ENCODE measurements around the gene AGAP2.

The AGAP2 gene

DNA sequence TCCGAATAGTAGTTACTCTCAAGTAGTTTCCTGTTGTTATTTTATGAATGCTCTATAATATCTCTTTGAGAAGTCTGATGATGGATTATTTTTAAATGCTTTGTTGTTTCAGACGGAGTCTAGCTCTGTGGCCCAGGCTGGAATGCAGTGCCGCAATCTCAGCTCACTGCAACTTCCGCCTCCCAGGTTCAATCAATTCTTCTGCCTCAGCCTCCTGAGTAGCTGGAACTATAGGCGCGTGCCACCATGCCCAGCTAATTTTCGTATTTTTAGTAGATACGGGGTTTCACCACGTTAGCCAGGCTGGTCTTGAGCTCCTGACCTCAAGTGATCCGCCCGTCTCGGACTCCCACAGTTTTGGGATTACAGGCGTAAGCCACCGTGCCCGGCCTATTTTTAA, 46.0 kb downstream of the AGAP2 start:
- no peak for DNase-seq (ENCODE audit: low read depth in 1 of 2, low spot score in 1 of 2)
- no peak for TF ChIP-seq GABPA (IDR thresholded peaks at IDR 0.05; ENCODE audit: low read depth)
- TF ChIP-seq, protein P1, sequence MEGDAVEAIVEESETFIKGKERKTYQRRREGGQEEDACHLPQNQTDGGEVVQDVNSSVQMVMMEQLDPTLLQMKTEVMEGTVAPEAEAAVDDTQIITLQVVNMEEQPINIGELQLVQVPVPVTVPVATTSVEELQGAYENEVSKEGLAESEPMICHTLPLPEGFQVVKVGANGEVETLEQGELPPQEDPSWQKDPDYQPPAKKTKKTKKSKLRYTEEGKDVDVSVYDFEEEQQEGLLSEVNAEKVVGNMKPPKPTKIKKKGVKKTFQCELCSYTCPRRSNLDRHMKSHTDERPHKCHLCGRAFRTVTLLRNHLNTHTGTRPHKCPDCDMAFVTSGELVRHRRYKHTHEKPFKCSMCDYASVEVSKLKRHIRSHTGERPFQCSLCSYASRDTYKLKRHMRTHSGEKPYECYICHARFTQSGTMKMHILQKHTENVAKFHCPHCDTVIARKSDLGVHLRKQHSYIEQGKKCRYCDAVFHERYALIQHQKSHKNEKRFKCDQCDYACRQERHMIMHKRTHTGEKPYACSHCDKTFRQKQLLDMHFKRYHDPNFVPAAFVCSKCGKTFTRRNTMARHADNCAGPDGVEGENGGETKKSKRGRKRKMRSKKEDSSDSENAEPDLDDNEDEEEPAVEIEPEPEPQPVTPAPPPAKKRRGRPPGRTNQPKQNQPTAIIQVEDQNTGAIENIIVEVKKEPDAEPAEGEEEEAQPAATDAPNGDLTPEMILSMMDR (IDR thresholded peaks at IDR 0.05; ENCODE audit: insufficient read depth, low read length) = no peak
- TF ChIP-seq POLR2AphosphoS5 (IDR thresholded peaks at IDR 0.05; ENCODE audit: low read depth) = no peak
- TF ChIP-seq SPI1 (IDR thresholded peaks at IDR 0.05; ENCODE audit: borderline replicate concordance, low read depth) = no peak
- TF ChIP-seq, protein P2, sequence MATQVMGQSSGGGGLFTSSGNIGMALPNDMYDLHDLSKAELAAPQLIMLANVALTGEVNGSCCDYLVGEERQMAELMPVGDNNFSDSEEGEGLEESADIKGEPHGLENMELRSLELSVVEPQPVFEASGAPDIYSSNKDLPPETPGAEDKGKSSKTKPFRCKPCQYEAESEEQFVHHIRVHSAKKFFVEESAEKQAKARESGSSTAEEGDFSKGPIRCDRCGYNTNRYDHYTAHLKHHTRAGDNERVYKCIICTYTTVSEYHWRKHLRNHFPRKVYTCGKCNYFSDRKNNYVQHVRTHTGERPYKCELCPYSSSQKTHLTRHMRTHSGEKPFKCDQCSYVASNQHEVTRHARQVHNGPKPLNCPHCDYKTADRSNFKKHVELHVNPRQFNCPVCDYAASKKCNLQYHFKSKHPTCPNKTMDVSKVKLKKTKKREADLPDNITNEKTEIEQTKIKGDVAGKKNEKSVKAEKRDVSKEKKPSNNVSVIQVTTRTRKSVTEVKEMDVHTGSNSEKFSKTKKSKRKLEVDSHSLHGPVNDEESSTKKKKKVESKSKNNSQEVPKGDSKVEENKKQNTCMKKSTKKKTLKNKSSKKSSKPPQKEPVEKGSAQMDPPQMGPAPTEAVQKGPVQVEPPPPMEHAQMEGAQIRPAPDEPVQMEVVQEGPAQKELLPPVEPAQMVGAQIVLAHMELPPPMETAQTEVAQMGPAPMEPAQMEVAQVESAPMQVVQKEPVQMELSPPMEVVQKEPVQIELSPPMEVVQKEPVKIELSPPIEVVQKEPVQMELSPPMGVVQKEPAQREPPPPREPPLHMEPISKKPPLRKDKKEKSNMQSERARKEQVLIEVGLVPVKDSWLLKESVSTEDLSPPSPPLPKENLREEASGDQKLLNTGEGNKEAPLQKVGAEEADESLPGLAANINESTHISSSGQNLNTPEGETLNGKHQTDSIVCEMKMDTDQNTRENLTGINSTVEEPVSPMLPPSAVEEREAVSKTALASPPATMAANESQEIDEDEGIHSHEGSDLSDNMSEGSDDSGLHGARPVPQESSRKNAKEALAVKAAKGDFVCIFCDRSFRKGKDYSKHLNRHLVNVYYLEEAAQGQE (IDR thresholded peaks at IDR 0.05; ENCODE audit: insufficient replicate concordance, low read depth) = no peak
- no peak overlapping the region for H3K4me3 ChIP-seq (replicated peaks; ENCODE audit: insufficient read depth, low read length)
- H3K27me3 ChIP-seq (ENCODE audit: insufficient read depth, poor library complexity, severe bottlenecking) = peaks cover 5% of the 10 kb centered on the region
- no peak overlapping the region for H3K27ac ChIP-seq (replicated peaks)

DNA sequence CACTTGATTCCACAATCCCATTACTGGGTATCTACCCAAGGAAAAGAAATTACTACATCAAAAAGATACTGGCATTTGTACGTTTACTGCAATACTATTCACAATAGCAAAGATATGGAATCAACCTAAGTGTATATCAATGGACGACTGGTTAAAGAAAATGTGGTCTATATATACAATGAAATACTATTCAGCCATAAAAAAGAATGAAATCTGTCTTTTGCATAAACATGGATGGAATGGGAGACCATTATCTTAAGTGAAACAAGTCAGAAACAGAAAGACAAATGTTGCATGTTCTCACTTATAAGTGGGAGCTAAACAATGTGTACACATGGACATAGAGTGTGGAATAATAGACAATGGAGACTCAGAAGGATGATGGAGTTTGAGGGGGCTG, 49.6 kb downstream of the AGAP2 start:
- Histone ChIP-seq H3K27ac (replicated peaks) (no peak overlapping the region), H3K4me3 (replicated peaks; ENCODE audit: insufficient read depth, low read length) (no peak overlapping the region), H3K27me3 (ENCODE audit: insufficient read depth, poor library complexity, severe bottlenecking) (peaks cover 5% of the 10 kb centered on the region)
- TF ChIP-seq, protein P1 (IDR thresholded peaks at IDR 0.05; ENCODE audit: insufficient read depth, low read length) = no peak
- TF ChIP-seq, protein P2 (IDR thresholded peaks at IDR 0.05; ENCODE audit: insufficient replicate concordance, low read depth) = no peak
- TF ChIP-seq SPI1 (IDR thresholded peaks at IDR 0.05; ENCODE audit: borderline replicate concordance, low read depth) (no peak), GABPA (IDR thresholded peaks at IDR 0.05; ENCODE audit: low read depth) (no peak)
- no peak for DNase-seq (ENCODE audit: low read depth in 1 of 2, low spot score in 1 of 2)

DNA sequence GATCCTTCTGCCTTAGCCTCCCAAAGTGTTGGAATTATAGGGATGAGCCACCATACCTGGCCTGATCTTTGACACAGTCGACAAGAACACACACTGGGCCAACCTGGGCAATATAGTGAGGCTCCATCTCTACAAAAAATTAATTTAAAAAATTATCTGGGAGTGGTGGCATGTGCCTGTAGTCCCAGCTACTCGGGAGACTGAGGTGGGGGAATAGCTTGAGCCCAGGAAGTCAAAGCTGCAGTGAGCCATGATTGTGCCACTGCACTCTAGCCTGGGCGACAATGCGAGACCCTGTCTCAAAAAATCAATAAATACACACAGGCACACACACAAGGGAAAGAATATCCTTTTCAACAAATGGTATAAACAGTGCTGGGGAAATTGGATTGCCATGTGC, 50.7 kb downstream of the AGAP2 start:
- TF ChIP-seq POLR2AphosphoS5 (IDR thresholded peaks at IDR 0.05; ENCODE audit: low read depth) (no peak), SPI1 (IDR thresholded peaks at IDR 0.05; ENCODE audit: borderline replicate concordance, low read depth) (no peak), GABPA (IDR thresholded peaks at IDR 0.05; ENCODE audit: low read depth) (no peak)
- TF ChIP-seq, protein P1 (IDR thresholded peaks at IDR 0.05; ENCODE audit: insufficient read depth, low read length) = no peak
- TF ChIP-seq, protein P2 (IDR thresholded peaks at IDR 0.05; ENCODE audit: insufficient replicate concordance, low read depth) = no peak
- no peak overlapping the region for H3K4me3 ChIP-seq (replicated peaks; ENCODE audit: insufficient read depth, low read length)
- DNase-seq (ENCODE audit: low read depth in 1 of 2, low spot score in 1 of 2) = no peak
- peaks cover 5% of the 10 kb centered on the region for H3K27me3 ChIP-seq (ENCODE audit: insufficient read depth, poor library complexity, severe bottlenecking)
- no peak overlapping the region for H3K27ac ChIP-seq (replicated peaks)

All from HL-60 (cell line).